ENCODE data around the gene RNF157. TPM values are rescaled to one million over a fixed set of nuclear protein-coding genes. Genes with fewer than 3 reads are reported as not detected.

Gene RNF157
- total and polyA plus RNA-seq, 9 of the 15 experiments (the other 6 are each of a cell fraction or from before 2014, with no cell fraction given): 8.1 to 31.7 (median 20.8) TPM

DNA sequence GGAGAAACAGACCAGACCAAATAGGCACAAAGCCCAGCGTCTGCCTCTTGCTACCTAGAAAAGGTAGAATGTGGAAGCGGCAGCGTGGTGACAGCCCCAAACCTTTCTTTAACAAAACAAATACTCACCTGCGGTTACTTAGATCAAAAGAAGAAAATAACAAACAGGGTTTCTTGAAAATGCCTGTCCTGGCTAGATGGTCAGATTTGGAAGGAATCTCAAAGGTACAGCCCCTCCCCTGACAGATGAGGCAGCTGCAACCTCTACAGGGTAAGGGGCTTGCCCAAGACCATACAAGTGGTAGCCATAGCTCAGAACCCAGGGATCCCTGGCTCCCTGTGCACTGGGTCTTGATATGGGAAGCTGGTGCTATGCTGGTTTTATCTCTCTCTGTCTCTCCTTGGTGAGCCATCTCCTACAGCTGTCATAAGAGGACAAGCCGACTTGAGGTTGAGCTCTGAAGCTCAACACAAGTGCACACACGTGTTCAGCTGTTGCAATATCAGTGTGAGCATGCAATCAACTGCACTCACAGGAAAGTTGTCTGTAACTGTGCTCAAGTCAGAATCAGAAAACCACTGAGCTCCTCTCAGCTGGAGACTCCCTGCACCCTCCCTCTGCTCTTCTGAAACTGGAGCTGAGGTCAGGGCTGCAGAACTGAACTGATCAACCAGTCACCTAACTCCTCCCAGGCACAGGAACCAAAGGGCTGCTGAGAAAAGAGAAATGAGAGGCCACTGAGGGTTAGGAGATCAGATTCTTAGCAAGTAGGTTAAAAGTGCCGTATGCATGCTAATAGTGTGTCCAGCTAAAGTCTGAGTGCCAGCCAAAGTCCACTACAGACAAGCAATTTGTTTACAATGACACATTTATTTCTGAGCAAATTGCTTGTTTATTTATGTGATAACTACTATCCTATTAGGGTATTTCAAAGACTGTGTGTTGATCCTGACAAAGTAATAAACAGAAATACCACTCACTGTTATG lies 6.1 kb upstream of the RNF157 start (continued):
- TF ChIP-seq, protein P1, sequence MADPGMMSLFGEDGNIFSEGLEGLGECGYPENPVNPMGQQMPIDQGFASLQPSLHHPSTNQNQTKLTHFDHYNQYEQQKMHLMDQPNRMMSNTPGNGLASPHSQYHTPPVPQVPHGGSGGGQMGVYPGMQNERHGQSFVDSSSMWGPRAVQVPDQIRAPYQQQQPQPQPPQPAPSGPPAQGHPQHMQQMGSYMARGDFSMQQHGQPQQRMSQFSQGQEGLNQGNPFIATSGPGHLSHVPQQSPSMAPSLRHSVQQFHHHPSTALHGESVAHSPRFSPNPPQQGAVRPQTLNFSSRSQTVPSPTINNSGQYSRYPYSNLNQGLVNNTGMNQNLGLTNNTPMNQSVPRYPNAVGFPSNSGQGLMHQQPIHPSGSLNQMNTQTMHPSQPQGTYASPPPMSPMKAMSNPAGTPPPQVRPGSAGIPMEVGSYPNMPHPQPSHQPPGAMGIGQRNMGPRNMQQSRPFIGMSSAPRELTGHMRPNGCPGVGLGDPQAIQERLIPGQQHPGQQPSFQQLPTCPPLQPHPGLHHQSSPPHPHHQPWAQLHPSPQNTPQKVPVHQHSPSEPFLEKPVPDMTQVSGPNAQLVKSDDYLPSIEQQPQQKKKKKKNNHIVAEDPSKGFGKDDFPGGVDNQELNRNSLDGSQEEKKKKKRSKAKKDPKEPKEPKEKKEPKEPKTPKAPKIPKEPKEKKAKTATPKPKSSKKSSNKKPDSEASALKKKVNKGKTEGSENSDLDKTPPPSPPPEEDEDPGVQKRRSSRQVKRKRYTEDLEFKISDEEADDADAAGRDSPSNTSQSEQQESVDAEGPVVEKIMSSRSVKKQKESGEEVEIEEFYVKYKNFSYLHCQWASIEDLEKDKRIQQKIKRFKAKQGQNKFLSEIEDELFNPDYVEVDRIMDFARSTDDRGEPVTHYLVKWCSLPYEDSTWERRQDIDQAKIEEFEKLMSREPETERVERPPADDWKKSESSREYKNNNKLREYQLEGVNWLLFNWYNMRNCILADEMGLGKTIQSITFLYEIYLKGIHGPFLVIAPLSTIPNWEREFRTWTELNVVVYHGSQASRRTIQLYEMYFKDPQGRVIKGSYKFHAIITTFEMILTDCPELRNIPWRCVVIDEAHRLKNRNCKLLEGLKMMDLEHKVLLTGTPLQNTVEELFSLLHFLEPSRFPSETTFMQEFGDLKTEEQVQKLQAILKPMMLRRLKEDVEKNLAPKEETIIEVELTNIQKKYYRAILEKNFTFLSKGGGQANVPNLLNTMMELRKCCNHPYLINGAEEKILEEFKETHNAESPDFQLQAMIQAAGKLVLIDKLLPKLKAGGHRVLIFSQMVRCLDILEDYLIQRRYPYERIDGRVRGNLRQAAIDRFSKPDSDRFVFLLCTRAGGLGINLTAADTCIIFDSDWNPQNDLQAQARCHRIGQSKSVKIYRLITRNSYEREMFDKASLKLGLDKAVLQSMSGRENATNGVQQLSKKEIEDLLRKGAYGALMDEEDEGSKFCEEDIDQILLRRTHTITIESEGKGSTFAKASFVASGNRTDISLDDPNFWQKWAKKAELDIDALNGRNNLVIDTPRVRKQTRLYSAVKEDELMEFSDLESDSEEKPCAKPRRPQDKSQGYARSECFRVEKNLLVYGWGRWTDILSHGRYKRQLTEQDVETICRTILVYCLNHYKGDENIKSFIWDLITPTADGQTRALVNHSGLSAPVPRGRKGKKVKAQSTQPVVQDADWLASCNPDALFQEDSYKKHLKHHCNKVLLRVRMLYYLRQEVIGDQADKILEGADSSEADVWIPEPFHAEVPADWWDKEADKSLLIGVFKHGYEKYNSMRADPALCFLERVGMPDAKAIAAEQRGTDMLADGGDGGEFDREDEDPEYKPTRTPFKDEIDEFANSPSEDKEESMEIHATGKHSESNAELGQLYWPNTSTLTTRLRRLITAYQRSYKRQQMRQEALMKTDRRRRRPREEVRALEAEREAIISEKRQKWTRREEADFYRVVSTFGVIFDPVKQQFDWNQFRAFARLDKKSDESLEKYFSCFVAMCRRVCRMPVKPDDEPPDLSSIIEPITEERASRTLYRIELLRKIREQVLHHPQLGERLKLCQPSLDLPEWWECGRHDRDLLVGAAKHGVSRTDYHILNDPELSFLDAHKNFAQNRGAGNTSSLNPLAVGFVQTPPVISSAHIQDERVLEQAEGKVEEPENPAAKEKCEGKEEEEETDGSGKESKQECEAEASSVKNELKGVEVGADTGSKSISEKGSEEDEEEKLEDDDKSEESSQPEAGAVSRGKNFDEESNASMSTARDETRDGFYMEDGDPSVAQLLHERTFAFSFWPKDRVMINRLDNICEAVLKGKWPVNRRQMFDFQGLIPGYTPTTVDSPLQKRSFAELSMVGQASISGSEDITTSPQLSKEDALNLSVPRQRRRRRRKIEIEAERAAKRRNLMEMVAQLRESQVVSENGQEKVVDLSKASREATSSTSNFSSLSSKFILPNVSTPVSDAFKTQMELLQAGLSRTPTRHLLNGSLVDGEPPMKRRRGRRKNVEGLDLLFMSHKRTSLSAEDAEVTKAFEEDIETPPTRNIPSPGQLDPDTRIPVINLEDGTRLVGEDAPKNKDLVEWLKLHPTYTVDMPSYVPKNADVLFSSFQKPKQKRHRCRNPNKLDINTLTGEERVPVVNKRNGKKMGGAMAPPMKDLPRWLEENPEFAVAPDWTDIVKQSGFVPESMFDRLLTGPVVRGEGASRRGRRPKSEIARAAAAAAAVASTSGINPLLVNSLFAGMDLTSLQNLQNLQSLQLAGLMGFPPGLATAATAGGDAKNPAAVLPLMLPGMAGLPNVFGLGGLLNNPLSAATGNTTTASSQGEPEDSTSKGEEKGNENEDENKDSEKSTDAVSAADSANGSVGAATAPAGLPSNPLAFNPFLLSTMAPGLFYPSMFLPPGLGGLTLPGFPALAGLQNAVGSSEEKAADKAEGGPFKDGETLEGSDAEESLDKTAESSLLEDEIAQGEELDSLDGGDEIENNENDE (IDR thresholded peaks at IDR 0.05; ENCODE audit: low read depth, low read length): peak; percentile 84
- TF ChIP-seq RNF2 (IDR thresholded peaks at IDR 0.05) (no peak), ZNF695 (CRISPR knock-in tag; IDR thresholded peaks at IDR 0.05) (no peak), SIRT6 (IDR thresholded peaks at IDR 0.05; ENCODE audit: low read depth, low read length) (no peak), RB1 (IDR thresholded peaks at IDR 0.05; ENCODE audit: low read depth) (no peak), ZNF354B (CRISPR knock-in tag; IDR thresholded peaks at IDR 0.05) (no peak)
- TF ChIP-seq, protein P2, sequence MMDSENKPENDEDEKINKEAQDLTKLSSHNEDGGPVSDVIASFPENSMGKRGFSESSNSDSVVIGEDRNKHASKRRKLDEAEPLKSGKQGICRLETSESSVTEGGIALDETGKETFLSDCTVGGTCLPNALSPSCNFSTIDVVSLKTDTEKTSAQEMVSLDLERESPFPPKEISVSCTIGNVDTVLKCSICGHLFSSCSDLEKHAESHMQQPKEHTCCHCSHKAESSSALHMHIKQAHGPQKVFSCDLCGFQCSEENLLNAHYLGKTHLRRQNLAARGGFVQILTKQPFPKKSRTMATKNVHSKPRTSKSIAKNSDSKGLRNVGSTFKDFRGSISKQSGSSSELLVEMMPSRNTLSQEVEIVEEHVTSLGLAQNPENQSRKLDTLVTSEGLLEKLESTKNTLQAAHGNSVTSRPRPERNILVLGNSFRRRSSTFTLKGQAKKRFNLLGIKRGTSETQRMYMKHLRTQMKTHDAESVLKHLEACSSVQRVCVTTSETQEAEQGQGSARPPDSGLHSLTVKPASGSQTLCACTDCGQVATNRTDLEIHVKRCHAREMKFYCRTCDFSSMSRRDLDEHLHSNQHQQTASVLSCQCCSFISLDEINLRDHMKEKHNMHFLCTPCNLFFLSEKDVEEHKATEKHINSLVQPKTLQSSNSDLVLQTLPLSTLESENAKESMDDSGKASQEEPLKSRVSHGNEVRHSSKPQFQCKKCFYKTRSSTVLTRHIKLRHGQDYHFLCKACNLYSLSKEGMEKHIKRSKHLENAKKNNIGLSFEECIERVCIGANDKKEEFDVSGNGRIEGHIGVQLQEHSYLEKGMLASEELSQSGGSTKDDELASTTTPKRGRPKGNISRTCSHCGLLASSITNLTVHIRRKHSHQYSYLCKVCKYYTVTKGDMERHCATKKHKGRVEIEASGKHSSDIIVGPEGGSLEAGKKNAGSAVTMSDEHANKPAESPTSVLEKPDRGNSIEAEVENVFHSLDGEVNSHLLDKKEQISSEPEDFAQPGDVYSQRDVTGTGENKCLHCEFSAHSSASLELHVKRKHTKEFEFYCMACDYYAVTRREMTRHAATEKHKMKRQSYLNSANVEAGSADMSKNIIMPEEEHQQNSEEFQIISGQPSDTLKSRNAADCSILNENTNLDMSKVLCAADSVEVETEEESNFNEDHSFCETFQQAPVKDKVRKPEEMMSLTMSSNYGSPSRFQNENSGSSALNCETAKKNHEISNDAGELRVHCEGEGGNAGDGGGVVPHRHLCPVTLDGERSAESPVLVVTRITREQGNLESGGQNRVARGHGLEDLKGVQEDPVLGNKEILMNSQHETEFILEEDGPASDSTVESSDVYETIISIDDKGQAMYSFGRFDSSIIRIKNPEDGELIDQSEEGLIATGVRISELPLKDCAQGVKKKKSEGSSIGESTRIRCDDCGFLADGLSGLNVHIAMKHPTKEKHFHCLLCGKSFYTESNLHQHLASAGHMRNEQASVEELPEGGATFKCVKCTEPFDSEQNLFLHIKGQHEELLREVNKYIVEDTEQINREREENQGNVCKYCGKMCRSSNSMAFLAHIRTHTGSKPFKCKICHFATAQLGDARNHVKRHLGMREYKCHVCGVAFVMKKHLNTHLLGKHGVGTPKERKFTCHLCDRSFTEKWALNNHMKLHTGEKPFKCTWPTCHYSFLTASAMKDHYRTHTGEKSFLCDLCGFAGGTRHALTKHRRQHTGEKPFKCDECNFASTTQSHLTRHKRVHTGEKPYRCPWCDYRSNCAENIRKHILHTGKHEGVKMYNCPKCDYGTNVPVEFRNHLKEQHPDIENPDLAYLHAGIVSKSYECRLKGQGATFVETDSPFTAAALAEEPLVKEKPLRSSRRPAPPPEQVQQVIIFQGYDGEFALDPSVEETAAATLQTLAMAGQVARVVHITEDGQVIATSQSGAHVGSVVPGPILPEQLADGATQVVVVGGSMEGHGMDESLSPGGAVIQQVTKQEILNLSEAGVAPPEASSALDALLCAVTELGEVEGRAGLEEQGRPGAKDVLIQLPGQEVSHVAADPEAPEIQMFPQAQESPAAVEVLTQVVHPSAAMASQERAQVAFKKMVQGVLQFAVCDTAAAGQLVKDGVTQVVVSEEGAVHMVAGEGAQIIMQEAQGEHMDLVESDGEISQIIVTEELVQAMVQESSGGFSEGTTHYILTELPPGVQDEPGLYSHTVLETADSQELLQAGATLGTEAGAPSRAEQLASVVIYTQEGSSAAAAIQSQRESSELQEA (IDR thresholded peaks at IDR 0.05; ENCODE audit: low read depth): no peak
